GM23248 (cell line): Measurements from ENCODE around the gene ENSA.
"Not testable (repeated sequence)": the region's sequence is repeated elsewhere in the genome, so short reads cannot be mapped to it uniquely, and the experiment has no call there.

Source experiments
- EZH2 ChIP-seq: fragments of 200-600 bp; sonication (generic); IDR thresholded peaks from 2 replicates; pipeline ENCODE4 v1.6.1; 2018; ENCODE audit warnings: antibody characterized with exemption, mild to moderate bottlenecking; ENCODE audit not compliant: insufficient read depth, poor library complexity, severe bottlenecking
- EZH2phosphoT487 ChIP-seq: fragments of 200-600 bp; sonication (generic); IDR thresholded peaks from 2 replicates; pipeline ENCODE4 v1.6.1; 2018; ENCODE audit warnings: antibody characterized with exemption, moderate library complexity, mild to moderate bottlenecking, low read depth; ENCODE audit not compliant: insufficient read depth

DNA sequence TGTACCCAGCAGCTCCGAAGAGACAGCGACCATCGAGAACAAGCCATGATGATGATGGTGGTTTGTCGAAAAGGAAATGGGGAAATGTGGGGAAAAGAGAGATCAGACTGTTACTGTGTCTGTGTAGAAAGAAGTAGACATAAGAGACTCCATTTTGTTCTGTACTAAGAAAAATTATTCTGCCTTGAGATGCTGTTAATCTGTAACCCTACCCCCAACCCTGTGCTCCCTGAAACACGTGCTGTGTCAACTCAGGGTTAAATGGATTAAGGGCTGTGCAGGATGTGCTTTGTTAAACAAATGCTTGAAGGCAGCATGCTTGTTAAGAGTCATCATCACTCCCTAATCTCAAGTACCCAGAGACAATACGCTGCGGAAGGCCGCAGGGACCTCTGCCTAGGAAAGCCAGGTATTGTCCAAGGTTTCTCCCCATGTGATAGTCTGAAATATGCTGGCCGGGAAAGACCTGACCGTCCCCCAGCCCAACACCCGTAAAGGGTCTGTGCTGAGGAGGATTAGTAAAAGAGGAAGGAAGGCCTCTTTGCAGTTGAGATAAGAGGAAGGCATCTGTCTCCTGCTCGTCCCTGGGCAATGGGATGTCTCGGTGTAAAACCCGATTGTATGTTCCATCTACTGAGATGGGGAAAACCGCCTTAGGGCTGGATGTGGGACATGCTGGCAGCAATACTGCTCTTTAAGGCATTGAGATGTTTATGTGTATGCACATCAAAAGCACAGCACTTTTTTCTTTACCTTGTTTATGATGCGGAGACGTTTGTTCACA is 5.6 kb upstream of the ENSA start:
- TF ChIP-seq EZH2, EZH2phosphoT487: not testable (repeated sequence)
